GM19452 (cell line): ENCODE data around the gene TAS2R41.
A peak's percentile ranks its signal among the peaks of the same experiment; 100 is the strongest.

Source experiments
- ATAC-seq: cut with Tn5 transposase; IDR thresholded peaks from one replicate; pipeline ENCODE4 v1.9.1; 2021; ENCODE audit not compliant: unreplicated experiment

Gene TAS2R41, protein sequence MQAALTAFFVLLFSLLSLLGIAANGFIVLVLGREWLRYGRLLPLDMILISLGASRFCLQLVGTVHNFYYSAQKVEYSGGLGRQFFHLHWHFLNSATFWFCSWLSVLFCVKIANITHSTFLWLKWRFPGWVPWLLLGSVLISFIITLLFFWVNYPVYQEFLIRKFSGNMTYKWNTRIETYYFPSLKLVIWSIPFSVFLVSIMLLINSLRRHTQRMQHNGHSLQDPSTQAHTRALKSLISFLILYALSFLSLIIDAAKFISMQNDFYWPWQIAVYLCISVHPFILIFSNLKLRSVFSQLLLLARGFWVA

DNA sequence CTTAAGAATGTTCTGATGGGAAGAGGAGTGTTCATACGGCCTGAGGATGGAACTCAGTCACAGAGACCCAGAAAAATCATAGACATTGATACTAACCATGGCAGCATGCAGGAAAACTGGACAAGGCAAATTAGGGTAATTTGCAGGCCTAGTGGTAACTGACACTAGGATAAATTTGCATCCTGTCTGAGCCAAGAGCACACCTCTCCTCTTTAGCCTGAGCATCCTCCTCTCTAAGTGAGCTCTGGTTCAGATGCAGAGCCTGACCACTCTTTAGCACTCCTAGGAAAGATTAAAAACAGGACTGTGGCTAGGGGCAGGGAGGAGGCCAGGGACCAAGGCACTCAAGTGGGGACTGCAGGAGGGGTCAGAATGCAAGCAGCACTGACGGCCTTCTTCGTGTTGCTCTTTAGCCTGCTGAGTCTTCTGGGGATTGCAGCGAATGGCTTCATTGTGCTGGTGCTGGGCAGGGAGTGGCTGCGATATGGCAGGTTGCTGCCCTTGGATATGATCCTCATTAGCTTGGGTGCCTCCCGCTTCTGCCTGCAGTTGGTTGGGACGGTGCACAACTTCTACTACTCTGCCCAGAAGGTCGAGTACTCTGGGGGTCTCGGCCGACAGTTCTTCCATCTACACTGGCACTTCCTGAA is at the start of gene TAS2R41:
TSS of gene TAS2R41 (plus strand) at position 373 of the 650 bp plus-strand sequence. CDS start at position 373, 0 bp downstream.
- no peak for ATAC-seq

DNA sequence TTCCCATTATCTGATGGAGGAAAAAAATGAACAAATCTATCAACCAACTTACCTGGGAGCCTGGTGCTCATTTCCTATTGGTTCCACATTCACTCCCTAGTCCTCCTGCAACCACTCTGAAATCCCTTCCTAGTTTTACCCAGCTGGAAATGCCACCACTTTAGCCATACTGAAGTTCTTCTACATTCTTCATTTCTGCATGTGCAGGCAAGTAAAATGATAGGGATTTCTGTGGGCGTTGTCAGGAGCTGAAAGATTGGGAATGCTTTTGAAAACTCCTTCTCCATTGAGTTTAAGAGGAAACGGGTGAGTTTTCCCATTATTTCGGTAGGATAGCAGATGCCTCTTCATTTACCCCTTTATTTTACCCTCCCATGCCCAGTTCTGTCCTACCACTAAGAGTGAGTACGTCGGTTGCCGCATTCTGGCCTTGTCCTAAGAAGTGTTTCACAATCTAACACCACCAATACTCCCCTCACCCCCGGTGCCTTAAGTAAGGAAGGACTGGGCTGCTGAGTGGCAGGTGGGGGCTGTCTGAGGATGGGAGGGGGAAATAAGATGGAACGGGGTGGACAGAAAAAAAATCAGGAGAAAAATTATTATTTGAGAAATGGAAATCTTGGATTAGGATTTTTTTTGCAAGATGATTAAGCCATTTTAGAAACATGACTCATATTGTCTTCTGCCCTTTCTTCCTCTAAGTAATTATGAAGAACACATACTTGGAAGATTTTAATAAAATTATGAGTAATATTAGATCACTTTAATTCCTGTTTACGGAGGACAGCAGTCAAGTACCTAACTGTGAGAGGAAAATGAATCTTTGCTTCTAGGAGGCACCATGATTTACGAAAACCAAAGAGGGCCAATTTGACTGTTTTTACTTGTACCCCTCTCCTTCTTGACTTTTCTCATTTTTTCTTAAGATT is 47.6 kb upstream of the TAS2R41 start:
- ATAC-seq = no peak

DNA sequence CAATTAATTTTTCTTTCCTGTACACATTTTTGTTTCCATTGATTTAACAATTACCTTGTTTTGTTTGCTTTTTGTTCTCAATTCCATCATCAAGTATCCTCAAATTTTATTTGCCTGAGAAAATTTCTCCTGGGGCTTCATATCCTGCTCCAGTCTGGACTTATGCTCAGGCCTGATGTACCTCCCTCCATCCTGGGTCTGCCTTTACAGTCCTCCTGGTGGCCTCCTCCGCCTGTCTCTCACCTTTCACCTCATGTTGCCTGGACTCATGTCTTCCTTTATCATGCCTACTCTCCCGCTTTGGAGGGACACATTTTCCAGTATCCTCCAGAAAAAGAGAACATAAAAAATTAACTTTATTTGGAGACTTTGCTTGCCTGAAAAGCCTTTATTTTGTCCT is 46.6 kb upstream of the TAS2R41 start:
- no peak for ATAC-seq

DNA sequence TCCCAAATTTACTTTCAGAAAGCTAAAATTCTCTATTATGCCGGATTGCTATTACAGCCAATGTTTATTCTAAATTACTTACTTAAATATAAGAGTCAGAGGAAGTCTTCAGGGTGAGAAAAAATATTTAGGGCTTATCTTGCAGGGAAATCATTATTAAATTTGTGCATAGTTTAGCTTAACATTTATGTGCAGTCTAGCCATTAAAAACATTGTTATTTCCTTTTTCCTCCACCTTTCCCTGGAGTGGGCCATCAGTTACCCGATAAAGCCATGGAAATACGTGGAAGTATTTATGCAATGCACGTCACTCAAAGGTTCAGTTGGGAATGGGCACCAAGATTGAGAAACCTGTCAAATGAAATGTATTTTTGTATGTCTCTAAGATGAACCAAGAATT is 43.9 kb upstream of the TAS2R41 start:
- ATAC-seq = no peak

DNA sequence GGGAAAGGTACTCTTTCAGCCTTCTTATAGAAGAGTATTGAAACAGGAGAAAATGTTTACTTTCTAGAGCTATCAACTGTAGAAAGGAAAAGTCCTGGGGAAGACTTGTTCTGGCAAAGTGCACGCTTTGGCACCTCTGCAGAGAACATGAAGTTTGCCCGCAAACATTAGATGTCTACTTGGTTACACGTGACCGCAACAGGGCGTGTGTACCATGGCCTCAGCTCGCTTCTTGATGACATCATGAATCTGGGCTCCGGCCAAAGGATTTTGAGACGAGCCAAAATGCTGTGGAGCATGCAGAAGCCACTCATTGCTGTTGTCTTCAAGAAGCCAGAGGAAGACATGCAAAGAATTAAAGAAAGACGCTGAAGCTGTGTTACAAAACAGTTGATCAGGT is 43.0 kb upstream of the TAS2R41 start:
- no peak for ATAC-seq

DNA sequence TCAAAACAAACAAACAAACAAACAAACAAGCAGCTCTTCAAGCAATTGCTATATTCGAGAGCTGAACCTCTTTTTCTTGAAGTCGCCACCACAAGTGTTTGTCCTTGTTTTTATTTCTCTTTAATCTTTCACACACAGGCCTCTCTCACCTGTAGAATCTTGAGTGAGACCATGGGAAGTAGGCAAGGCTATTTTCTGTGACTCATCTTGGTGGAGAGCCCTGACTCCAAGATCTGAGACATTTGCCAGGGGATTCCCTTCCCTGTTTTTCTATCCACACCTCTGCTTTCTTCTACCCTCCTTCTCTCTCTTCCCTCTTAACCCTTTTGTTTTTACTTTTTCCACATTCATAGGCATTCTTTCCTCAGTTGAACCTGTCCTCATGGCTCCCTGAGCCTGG is 42.4 kb upstream of the TAS2R41 start:
- ATAC-seq = no peak

DNA sequence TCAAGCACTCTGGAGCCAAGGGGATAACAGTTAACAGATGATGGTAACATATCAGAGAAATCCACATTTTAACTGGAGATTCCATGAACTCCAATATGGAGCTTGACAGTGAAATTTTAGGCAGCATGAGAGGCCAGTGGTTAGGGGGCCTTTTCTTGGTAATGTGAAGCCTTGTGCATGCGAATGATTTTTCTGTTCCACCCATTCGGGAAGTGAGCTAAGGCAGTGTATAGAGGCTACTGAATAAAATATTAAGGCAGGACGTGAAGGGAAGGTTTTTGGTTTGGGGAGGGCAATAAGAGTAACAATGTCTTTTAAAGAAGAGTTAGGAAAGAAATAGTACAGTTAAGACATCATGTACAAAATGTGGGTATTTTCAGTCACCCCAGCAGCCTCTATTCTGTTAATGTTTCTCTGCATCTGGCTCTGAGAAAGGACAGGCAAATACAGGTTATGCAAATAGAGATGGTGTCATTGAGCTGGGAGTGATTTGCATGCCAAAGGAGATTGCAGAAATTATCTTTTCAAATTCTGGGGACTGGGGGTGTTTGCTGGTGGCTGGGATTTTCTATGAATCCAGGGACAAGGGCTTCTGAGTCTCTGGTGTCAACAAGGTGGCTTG is 41.2 kb upstream of the TAS2R41 start:
- ATAC-seq = peak; percentile 88

DNA sequence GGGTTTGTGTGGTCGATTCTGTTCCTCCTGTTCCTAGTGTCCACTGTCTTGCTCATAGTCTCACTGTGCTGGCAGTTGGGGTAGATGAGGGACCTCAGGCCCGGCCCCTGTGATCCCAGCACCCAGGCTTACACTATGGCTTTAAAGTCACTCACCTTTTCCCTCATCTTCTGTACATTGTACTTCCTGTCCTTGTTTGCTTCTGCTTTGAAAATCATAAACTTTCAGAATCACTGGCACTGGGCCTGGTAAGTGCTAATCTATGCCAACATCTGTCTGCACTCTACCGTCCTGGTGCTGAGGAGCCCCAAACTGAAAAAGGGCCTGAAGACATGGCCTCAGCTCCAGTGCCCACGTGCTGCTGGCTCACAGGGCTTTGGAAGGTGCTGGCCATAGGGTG is 40.1 kb upstream of the TAS2R41 start:
- peak; percentile 40 for ATAC-seq

DNA sequence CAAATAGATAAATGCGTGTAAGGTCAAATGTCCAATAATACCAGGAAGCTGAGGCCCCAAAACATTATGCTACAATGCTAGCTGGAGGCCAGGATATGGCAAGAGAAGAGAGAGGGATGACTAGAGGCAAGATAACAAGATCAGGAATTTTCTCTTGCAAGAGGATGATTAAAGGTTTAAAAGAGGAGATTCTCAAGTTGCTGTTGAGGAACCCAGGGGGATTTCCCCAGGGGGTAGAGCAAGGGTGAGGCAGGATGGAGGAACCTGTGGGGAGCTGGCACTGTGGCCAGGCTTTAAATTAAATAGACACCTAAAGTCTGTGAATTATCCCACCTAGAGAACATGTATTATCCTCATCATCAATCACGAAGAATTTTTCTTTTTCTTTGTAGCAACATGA is 37.8 kb upstream of the TAS2R41 start:
- ATAC-seq = no peak

DNA sequence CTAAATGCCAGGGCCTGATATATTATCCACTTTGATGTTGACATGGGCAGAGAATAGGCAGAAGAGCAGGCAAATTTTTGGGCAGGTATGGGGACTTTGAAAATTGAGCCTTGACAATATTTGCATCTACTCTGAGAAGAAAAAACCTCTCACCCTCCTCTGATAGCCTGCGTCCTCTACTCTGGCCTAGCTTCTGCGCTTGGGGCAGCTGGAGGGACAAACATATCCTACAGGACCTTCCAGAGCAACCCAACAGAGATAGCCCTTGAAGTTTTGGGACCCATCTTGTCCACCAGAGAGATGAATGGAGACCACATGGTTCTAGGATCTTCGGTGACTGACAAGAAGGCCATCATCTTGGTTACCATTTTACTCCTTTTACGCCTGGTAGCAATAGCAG is 34.5 kb upstream of the TAS2R41 start, which contains the start of gene TAS2R60:
TSS of gene TAS2R60 (plus strand) at position 301 of the 400 bp plus-strand sequence. CDS start at position 301, 0 bp downstream.
- ATAC-seq = no peak

DNA sequence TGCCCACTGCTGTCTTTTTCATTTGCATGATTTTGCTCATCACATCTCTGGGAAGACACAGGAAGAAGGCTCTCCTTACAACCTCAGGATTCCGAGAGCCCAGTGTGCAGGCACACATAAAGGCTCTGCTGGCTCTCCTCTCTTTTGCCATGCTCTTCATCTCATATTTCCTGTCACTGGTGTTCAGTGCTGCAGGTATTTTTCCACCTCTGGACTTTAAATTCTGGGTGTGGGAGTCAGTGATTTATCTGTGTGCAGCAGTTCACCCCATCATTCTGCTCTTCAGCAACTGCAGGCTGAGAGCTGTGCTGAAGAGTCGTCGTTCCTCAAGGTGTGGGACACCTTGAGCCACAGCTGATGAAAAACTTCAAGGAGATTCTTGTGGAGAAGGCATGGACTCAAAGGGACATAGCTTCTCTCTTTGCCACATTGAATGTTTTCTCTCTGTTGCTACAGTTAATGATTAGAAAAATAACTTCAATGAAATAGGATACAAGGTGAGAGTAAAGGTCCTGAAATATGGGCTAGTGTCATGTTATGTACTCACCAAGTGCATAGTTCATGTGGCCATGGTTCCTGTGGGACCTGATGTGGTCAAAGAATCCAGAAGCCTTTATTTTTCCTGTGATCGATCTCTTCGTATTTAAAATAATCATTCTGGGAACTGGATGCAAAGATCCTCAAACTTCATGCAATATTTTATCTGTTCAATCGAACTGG is 33.5 kb upstream of the TAS2R41 start:
- no peak for ATAC-seq

DNA sequence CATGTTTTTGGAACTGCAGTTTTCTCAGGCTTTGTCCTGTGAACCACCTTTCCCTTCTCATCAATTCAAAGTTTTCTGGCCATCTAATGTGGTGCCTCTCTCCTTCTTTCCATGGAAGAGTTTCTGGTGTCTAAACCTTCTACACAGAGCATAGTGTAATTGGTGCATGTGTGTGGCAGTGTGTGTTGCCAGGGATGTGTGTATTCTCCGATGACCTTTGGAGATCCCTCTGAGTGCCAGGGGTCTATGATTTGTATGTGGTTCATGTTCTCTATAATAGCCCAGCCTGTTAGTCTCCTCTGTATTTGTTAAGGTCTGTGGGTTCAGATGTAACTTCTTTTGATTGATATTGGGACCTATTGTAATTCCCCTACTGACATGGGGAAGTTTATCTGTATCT is 32.9 kb upstream of the TAS2R41 start:
- ATAC-seq = no peak

DNA sequence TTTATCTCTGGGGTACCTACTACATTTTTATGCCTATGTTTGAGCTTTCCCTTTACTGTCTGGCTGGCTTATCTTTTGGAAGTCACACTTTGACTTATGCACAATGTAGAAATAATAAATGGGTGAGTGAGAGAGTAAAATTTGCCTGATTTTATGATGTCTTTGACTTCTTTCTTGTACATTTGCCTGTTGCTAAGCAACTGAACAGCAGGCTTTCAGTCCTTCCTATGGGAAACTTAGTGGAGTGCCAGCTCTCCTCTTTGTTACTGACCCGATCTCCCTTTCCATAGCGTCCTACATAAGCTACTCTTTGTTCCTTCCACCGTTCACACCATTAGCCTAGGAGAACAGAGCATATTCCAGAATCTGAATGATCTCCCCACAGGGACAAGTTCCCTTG is 30.2 kb upstream of the TAS2R41 start:
- ATAC-seq = no peak

DNA sequence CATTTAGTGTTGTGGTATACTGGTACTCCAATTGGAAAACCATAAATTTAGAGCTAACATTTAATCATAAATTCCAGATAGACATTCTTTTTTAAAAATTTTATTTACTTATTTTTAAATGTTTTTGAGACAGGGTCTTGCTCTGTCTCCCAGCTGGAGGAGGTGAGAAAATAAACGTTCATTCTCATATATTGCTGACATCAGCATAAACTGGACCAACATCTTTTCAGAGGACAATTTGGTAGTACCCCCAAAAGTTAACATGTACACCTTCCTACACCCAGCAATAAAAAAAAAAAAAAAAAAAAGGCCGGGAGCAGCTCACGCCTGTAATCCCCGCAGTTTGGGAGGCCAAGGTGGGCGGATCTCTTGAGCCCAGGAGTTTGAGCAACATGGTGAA is 29.2 kb upstream of the TAS2R41 start:
- no peak for ATAC-seq

DNA sequence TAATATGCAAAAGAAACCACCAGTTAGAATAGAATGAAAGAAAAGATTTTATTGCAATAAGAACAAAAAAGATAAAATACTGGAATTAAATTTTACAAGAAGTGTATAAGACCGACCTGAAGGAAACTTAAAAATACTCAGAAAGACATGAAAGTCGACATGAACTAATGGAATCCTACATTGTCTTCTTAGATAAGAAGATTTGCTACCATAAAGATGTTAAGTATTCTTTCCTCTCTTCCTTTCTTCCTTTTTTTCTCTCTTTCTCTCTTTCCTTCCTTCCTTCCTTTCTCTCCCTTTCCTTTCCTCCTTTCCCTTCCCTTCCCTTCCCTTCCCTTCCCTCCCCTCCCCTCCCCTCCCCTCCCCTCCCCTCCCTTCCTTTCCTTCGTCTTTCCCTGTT is 27.9 kb upstream of the TAS2R41 start:
- ATAC-seq = no peak

DNA sequence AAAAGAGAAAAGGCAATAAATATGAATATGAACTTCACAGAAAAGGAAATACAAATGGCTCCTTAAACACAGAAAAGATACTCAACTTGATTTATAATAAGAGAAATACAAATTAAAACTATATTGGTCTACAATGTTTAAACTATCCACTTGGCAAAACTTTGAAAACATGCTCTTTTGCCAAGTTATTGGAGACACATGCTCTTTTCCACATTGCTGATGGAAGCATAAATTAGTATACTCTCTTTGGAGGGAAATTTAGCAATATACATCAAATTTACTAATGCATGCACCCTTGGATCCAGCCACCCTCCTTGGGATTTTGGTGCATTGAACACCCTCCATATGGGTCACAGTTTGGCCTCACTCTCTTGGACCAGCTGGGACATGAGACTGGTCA is 26.6 kb upstream of the TAS2R41 start:
- ATAC-seq = no peak

DNA sequence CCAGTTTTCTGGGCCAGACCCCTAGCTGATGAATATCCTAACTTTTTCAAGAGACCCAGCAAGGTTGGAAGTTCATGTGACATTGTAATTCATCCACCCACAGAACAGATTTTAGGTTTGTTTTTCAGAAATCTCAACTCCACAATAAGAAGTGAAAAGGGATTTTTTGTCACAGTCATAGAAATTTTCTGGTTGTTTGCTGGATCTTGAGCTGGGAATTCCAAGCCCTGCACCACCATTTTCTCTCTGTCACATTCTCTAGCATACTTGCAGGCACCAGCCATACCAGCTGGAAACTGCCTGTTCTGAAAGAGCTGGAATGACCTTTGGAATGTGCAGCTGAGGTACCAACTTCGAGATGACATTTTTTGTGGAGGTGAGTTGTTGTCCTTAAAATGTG is 25.9 kb upstream of the TAS2R41 start:
- no peak for ATAC-seq

DNA sequence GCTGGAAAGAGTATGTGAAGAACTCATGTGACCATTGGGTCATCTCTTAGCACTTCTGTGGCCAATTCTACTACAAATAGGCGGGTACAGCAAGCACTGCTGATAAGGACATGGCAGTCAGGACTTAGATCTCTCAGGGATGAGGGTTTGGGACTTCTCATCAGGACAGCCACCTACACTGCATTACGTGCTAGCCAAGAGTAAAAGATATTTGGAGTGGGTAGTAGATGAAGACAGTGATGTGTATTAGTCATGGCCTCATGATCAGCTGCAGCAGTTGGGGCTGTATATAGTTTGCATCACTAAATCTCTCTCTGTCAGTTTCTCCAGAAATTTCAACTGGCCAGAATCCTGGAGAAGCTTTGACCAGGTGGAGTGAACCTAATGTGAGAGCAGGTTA is 25.2 kb upstream of the TAS2R41 start:
- ATAC-seq = no peak

DNA sequence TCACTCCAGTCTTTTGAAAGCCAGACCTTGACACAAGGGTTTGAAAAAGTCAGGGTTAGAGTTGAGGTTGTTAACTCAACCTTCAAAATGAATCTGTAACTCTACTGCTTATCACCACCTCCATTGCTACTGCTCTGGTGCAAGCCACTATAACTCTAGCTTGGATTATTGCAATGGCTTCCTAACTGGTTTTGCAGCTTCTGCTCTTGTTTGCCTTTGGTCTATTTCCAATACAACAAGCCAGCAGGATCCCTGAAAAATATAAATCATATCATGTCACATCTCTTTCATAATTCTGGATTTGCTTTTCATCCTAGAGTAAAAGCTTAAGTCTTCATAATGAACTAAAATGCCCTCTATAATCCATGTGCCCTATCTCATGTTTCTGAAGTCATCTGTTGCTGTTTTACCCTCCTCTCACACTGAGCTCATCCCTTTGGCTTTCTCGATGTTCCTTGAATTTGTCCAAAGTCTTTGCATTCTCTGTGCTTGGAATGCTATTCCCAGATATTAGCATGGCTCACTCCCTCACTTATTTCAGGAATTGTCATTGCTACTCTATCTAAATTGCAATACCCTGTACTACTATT is 23.5 kb upstream of the TAS2R41 start:
- ATAC-seq = no peak

DNA sequence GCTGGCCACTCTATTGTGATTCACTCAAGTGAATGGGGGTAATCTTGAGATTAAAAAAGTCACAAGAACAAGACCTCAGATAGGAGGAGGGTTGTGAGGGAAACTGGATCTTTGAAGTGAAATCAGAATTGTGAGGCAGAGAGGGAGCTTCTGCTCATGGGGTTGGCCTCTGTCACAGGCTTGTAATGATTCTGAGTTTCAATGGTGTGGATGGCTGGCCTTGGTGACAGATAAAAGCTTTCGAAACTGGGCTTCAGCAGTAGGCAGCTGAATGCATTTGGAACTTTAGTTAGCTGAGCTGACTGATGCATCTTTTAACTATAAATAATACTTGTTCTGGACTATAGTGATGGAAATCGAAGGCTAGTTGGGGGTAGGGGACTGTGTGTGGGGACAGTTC is 22.2 kb upstream of the TAS2R41 start:
- ATAC-seq = no peak
